GM18858 (cell line): ENCODE results near the gene MEGF8.
A peak's percentile ranks its signal among the peaks of the same experiment; 100 is the strongest.

Experiments
- ATAC-seq: cut with Tn5 transposase; IDR thresholded peaks from one replicate; pipeline ENCODE4 v1.9.1; 2021; ENCODE audit not compliant: unreplicated experiment

The MEGF8 gene, protein sequence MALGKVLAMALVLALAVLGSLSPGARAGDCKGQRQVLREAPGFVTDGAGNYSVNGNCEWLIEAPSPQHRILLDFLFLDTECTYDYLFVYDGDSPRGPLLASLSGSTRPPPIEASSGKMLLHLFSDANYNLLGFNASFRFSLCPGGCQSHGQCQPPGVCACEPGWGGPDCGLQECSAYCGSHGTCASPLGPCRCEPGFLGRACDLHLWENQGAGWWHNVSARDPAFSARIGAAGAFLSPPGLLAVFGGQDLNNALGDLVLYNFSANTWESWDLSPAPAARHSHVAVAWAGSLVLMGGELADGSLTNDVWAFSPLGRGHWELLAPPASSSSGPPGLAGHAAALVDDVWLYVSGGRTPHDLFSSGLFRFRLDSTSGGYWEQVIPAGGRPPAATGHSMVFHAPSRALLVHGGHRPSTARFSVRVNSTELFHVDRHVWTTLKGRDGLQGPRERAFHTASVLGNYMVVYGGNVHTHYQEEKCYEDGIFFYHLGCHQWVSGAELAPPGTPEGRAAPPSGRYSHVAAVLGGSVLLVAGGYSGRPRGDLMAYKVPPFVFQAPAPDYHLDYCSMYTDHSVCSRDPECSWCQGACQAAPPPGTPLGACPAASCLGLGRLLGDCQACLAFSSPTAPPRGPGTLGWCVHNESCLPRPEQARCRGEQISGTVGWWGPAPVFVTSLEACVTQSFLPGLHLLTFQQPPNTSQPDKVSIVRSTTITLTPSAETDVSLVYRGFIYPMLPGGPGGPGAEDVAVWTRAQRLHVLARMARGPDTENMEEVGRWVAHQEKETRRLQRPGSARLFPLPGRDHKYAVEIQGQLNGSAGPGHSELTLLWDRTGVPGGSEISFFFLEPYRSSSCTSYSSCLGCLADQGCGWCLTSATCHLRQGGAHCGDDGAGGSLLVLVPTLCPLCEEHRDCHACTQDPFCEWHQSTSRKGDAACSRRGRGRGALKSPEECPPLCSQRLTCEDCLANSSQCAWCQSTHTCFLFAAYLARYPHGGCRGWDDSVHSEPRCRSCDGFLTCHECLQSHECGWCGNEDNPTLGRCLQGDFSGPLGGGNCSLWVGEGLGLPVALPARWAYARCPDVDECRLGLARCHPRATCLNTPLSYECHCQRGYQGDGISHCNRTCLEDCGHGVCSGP (N-terminal part only)

DNA sequence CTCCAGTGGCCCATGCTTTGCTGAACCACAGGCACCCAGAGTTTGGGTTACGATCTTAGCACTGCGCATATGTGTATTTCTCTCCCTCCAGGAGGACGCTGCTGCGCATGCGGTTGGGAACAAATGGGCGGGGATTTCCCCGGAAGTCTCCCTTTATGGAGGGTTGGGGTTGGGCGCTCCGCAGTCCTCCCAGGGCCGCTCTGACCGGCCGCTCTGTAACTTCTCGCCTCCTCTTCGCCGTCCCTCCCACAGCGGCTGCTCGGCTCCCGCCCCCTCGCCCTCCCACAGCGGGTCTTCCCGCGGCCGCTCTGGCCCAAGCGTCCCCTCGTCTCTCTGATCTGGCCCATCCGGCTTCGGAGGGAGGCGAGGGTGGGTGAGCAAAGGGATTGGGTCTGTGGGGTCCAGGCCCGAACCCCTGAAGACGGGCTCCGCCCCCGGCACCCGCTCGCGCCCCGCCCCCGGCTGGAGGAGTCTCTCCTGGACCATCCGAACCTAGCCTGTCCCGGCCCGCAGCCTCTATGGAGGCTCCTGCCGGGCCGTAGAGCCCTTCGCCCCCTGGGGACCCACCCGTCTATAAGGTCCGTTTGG is at the start of gene MEGF8:
Gene MEGF8, plus strand, starts transcription at position 328 of the 588 bp plus-strand sequence. CDS start 609 bp downstream, outside the sequence.
- ATAC-seq, result peak; percentile 85

DNA sequence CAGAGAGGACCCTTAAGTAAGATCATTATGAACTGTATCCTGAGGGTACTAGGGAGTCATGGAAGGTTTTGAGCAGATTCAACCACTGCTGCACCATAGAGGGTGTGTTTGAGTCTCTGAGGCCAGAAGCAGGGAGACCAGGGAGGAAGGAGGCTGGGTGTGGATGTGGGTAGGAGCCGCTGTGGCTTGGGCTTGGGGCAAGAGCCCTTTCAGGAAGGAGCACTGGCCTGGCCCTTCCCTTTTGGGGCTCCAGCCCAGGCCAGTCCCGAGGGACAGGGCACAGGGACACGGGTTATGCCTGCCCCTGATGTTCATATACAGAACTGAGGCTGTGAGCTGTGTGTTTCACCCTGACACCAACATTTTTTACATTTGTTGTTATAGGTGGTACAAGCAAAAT is 49.2 kb upstream of the MEGF8 start:
- ATAC-seq, result no peak

DNA sequence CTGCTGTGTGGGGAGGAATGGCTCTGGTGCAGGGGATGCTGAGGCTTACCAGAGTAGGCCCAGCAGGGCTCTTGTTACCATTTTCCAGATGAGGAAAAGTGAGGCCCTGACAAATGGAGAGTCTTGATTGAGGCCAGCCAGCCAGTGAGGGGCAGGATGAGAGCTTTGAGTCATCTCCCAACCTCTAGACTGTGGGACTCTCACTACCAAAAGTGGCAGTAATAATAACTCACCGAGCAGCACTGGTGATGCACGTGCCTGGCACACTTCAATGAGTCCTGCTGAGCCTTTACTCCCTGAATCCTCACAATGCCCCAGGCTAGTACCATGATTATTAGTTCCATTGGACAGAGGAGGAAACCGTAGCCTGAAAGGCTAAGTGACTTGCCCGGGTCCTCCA is 48.6 kb upstream of the MEGF8 start:
- ATAC-seq, result no peak

DNA sequence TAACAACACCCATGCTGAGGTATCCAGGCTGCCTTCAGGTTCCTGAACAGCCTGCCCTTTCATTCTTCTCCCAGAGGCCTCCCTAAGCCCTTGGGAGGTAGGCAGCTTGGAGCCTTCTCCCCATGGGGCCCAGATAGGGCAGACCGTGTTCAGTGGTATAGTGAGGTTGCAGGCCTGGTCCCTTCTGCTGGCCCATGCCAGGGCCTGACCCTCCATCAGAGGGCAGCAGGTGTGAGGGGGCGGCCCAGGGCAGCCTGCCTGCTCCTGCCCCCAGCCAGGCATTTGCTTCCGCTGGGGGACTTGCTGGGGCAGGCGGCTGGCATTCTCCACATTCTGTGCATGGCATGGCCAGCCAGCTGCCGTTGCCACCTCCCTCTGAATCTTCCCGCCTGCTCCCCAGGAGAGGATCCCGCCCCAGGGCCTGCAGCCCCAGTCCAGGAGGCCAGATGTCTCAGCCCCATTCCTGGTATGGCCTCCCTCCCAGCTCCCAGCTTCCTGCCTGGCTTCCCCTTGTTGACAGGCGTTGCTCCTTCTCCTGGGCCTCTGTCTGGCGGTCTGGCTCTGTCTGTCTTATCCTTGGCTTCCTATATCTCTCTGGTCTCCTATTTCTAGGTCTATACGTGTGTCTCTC is 47.5 kb upstream of the MEGF8 start:
- ATAC-seq, result no peak

DNA sequence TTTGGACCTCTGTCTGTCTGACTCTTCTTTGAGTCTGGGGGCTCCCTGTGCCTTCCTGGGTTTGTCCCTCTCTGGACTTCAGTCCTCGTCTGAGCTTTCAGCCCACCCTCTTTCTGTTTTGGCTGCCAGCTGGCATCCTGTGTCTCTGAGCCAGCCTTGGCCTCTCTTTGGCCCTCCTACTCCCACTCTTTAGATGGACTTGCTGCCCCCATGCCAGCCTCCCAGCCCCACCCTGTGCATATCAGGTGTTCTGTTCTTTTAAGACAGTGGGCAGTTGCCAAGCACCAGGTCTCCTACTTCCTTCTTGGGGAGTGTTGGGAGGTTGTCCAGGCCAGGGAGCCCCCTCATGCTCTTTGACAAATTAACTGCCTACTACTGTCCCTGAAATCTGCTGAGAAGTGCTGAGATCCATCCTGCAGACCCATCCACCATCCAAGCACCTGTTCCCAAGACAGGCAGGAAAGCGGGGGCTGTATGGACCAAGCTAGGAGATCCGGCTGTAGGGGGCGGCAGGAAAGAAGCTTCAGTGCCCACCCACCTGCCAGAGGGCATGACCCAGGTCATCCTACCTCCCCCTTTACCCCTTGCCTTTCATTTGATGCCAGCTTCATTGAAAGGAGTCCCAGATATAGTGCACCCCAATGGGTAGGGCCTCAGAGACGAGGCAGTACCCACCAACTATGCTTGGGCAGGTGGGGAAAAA is 46.8 kb upstream of the MEGF8 start:
- no peak for ATAC-seq

DNA sequence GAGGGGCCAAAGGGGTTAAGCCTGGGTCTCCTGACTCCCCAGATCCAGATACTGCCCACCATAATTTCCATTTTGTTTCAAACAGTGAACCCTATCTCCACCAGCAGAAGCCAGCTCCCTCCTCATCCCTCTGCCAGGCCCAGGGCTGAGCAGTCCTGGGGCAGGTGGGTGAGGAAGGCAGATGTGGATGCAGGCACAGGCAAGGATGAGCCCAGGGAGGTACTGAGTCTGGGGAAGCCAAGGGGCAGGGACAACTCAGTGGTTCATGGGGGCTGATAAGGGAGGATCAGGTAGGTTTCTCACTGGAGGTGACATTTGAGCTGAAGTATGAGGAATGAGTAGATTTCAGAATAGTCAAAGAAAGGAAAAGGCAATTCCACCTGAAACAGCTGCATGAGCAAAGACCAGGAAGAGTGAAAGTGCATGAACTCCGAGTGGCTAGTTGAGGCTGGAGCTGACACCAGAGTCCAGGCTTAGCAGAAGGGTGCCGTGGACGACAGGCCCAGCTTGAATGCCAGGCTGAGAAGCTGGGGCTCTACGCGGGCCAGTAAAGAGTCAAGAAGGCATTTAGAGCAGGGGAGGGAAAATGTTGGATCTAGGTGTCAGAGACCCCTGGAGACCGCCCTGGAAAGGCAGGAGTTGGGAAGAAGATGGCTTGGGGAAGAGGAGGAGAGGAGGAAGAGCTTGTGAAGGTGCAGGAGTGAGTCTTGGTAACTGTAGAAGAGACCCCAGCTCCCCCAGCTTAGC is 46.1 kb upstream of the MEGF8 start:
- ATAC-seq, result no peak

DNA sequence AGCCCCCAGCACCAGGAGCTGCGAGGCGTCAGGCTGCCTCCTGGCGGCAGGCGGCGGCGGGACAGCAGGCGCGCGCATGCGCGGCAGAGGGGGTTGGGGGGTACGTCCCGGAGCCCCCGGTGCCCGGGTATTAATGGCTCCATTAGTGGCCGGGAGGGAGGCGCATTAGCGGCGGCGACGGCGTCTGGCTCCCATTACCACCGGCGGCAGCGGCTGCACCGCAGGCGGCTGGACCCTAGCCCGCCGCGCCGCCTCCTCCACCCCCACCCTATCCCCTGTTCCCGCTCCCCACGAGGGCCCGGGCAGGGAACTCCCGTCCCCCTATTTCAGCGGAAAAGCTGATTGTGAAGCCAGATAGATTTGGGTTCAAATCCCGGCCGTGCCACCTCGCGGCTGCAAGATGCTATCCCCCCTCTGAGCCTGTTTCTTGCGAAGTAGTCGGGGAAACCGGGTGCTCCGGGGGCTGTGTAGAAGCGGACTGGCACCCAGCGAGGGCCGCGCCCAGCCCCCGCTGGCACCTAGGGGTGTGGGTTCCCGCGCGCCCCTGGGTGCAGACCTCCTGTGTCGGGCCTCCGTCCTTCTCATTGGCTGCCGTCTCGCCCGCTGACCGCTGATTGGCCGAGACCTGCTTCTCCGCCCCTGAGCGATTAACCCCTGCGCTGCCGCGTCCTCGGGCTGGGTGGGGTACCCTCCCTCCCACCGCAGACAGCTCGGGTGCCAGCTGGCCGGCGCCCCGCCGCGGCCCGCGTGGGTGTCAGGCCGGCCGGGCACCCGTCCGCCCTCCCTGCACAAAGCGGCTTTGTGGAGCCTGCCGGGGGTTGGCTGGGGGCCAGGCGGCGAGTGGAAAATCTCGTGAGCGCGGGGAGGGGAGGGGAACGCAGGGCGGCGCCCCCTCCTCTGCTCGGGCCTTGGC is 45.3 kb upstream of the MEGF8 start:
- ATAC-seq, result no peak

DNA sequence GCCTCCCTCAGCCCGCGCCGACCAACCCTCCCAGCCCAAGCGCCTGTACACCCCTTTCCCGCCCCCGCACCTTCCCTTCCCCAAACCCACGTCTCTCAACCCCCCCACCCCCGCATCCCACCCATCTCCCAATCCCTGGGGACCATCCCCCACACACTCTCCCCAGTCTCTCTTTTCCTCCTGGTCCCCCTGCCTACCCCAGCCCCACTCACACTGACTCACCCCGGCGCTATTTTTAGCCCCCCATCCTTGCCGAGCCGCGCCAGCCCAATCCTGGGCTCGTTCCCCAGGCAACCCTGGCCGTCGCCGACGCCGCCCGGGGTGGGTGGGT is 44.7 kb upstream of the MEGF8 start:
- no peak for ATAC-seq

DNA sequence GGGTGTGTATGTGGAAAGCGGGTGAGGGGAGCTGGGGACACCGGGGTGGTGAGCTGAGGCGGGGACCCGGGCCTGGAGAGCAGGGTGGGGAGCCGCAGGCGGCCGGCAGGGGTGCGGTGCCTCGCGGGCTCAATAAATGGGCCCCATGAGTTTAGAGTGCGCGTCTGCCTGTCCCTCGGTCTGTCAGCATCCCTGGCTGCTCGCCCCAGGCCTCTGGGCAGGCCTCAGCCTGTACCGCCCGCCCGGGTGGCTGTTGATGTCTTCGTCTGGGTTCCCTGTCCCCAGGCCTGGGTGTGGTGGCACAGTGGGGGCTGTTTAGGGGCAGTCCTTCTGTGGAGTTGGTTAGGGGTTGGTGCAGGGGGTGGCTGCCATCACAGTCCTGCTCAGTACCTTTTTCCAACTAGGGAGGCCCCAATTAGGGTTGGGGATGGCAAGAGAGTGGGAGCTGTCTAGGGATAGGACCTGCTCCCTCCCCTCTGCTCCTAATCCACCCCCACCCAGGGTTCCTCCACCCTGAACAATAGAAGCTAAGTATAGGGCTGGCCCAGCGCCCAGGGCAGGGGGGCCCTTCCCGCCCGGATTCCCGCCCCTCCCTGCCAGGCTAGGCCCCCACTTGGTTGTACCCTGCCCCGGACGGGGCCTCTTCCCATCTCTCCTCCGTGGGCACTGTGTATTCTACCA is 44.1 kb upstream of the MEGF8 start:
- no peak for ATAC-seq

DNA sequence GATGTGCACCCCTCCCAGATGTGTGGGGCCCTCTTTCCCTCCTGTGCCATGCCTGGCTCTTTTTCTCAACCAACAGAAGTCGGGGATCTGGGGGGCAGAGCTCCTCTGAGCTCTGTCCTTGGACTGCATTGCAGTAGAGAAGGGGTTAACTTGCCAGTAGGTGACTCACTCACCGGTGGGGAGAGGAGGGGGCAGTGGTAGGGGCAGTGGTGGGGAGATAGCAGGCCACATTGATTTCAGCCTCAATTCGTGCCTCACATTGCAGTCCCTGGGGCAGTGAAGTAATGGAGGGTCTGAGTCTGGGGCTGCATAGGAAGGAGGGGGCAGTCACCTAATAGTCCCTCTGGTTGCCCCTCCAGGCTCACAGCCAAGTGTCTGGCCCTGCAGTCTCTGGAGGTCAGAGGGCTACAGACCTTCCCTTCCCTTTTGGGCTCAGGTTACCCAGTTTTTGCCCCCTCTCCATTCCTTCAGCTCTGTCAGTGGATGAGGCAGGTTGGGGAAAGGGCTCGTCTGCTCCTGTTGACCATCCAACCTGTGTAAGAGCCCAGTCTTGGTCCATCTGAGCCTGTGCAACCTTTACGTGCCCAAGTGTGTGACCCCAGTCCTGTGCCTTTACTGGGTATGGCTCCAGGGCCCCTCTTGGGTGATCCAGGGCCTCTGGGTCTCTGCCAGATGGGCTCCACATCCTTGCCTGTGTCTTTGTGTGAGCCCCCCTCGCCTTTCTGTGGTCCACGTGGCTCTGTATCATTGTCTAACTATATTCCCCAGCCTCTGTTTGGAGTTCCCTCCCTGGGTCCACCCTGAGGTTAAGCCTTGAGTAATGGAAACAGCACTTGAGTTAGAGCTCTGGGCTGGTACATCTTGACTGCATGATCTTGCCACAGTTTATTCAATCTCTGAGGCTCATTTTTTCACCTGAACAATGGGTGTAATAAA is 43.3 kb upstream of the MEGF8 start:
- ATAC-seq, result no peak

DNA sequence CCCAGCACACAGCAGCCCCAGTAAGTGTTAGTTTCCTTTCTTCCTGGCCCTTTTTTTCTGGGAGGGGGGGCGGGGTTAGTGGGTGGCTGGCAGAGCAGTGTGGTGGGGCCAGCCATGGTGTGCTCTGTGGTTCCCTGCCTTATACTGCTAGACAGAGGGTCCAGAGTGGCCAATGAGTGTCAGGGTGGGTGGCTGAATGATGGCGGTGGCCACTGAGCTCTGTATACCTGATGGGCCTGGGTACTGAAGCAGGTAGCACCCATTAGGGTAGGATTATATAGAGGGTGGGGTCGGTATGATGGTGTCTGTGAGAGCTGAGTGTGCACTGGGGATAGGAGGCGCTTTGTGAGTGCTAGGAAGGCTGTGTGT is 42.6 kb upstream of the MEGF8 start:
- no peak for ATAC-seq

DNA sequence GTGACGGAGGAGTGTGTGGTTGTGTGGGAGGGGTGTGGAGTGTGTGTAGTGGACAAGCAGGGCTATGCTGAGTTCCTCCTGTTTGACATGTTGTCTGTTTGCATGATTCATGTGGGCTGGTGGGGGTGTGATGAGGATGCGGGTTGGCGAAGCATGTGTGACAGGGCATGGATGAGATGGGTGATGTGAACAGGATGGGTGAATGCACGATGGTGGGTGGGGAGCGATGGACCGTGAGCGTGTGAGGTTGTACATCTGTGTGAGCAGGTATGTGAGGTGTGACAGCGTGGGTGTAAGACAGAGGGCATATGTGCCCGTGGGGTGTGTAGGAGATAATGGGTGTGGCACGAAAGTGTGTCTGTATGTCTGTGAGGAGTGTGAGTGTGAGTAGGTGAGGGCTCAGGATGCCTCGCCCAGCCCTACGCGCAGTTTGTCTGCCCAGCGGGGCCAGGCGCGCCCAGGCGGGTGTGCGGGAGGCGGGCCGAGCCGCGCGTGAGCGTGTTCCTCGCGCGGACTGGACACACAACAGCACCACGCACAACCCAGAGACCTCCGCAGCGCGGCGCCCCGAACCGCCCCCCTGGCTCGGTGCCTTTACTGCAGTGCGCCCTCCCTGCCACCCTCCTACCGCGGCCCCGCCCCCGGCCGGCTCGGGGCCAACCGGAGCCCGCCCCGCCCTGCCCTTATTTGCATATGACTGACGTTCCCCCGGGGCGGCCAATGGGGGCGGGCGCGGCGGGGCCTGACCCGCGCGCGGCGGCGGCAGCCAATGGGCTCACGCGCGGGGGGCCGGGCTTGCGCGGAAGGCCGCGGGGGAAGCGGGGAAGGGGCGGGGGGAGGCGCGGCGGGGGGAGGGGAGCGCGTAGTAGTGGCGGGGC is 42.0 kb upstream of the MEGF8 start:
- peak; percentile 27 for ATAC-seq

DNA sequence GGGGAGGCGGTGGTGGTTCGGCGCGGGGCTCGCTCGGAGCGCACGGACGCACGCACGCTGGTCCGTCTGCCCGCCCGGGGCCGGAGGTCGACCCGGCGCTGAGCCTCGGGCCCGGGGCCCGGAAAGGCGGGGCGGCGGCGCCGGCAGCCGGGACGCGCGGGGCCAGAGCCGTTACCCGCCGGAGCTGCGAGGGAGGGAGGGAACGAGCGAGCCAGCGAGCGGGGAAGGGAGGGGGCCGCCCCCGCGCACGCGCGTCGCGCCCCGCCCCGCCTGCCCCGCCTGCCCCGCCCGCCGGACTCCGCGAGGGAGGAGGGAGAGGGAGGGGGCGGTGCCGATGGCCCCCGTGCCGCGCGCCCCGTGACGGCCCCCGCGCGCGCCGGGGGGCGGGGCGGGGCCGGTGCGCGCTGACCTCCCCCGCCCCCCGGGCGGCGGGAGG is 41.4 kb upstream of the MEGF8 start:
- peak; percentile 15 for ATAC-seq

DNA sequence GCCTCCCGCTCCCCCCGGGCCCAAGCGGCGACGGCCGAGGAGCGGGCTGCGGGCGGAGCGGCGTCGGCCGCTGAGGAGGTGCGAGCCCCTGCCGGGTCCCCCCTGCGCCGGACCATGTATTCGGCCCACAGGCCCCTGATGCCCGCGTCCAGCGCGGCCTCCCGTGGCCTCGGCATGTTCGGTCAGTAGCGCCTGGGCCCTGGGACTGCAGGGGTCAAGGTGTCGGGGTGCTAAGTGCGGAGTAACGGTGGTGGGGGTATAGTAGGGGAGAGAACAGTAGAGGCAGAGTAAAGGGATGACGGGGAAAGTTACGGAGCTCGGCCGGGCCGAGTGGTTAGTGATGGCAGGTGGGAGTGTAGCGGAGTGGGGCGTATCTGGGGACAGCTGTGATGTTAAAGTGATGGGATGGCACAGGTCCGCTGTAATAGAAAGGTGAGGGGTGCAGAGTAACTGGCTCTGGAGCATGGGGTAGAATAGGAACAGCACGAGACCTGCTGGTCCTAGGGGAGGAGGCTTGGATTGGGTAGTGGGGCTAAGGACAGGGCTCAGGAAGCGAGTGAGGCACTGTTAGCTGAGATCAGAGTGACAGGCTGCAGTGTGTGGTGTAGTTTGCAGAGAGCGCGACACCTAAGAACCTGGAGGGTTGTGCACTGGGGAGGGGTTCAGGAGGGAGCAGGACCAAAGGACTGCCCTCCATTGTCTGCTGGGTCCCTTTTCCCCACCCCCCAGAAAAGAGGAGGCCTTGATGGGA is 40.7 kb upstream of the MEGF8 start:
- no peak for ATAC-seq

DNA sequence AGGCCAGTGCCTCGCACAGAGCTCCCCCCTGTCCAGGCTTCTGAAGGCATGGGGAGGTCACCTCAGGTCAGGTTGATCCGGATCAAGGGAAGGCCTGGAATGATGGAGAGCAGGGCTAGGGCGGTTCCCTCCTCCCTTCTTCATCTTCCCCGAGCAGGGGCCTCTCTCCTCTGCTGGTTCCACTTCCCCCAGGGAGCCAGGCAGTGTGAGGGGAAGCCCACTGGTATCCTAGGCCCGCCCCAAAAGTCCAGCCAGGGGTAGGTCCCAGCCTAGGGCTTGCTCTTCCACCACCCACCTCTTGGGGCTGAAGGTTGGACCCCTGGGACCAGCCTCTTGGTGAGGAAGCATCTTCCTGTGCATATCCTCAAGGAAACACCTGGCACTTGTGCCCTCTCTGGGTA is 39.9 kb upstream of the MEGF8 start:
- no peak for ATAC-seq
